Measurements from ENCODE around the gene EMILIN1. TPM values are rescaled to one million over a fixed set of nuclear protein-coding genes. Genes with fewer than 3 reads are reported as not detected.
"Not testable (repeated sequence)": the region's sequence is repeated elsewhere in the genome, so short reads cannot be mapped to it uniquely, and the experiment has no call there.

The EMILIN1 gene
- total RNA-seq, 1 experiment from 2014 or later: 5.1 TPM

DNA sequence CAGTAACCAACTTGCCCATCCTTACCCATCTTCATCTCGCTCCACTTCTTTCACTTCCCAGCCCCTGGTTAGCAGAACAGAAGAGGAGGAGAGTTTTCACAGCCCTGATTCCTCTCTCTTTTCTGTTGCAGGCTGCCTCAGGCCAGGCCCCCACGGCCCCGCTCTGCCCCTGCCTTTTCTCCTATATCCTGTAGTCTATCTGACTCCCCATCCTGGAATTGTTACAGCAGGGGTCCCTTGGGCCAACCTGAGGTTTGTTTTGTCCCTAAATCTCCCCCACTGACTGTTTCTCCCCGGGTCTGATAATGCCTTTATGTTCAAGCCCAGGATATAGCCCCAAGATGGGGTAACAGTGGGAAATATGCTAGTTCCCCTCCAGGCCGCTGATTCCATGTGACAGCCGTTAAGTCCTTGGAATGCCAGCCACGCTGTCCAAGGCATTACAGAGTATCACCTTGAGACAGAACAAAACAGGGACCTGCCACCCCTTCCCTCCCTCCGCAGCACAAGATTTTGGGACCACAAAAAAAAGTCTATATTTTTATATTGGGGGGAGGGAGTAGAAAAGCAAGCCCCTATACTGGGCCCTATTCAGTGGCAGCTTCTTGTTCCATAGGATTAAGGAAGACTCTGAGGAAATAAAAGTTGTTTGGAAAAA lies 8.3 kb upstream of the EMILIN1 start:
- Histone ChIP-seq H3K36me3 (replicated peaks; ENCODE audit: control insufficient read depth, insufficient read depth, low read length) (peaks cover 22% of the 10 kb centered on the region), H3K27me3 (ENCODE audit: control insufficient read depth, insufficient read depth, low read length) (no peaks in the 10 kb centered on the region), H3K4me3 (ENCODE audit: insufficient read depth, low read depth, low read length) (no peak overlapping the region)
- no peak for DNase-seq

DNA sequence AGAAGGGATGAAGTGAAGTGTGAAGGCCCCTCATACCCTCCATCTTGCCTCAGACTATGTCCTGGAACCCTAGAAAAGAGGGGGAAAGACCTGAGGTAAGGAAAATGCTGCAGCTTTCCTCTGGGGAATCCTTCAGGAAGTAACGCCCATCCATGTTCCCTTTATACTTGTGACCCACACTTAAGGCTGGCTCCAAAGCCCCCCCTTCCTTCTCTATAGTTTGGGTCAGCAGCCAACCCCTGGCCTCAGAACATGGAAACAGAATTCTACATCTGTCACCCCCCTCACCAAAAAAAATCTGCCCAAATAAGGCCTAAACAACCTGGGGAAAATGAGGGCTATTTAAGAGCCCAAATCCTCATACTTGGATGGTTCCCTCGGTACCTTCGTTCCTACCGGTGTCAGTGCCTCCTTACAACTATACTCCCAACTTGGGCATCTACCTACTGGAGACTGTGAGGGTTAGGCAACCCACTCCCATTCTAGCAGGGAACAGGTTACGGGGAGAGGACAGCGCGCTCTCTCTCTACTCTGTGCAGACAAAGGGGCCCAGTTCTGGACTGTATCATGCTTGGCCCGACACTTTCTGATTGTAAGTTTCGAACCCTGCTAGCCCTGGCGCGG lies 7.7 kb upstream of the EMILIN1 start:
- Histone ChIP-seq H3K36me3 (replicated peaks; ENCODE audit: control insufficient read depth, insufficient read depth, low read length) (peaks cover 18% of the 10 kb centered on the region), H3K27me3 (ENCODE audit: control insufficient read depth, insufficient read depth, low read length) (no peaks in the 10 kb centered on the region), H3K4me3 (ENCODE audit: insufficient read depth, low read depth, low read length) (peak overlapping the region; percentile 99)
- DNase-seq: no peak

DNA sequence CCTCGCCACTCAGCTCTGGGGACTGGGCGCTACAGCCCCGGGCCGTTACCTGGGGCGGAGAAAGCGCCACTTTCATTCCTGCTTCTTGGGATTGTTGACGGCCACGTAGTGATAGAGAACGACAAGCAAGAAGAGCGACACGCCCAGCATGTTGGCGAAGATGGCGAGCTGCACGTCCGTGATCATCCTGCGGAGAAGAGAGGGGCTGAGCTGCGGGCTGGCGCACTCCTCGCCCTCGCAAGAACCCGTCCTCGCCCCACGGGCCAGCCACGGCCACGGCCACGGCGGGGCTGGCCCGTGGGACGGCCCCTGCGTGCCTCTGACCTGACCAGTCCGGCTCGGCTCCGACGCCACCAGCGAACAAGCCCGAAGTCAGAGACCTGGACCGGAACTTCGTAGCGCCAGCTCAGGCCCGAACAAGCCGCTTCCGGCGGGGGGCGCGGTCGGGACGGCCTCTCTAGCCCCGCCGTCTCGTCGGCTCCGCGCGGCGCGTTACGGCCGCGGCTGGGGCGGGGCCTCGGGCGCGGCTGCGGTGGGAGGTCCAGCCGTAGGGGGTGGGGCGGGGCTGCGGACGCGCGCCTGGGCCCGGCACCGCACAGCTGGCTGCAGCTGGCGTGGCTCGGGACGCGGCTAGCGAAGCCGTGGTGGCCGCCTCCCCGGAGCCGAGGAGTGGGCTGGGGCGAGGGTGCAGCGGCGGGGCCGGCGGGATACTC lies 7.0 kb upstream of the EMILIN1 start, which contains the start of gene OST4:
TSS of gene OST4 (minus strand) at position 378 of the 713 bp plus-strand sequence.
- peak; percentile 99 for DNase-seq
- Histone ChIP-seq H3K4me3 (ENCODE audit: insufficient read depth, low read depth, low read length) (peak within 1 kb of the TSS; percentile 99), H3K36me3 (replicated peaks; ENCODE audit: control insufficient read depth, insufficient read depth, low read length) (peaks cover 18% of the 10 kb centered on the region), H3K27me3 (ENCODE audit: control insufficient read depth, insufficient read depth, low read length) (no peaks in the 10 kb centered on the region)

DNA sequence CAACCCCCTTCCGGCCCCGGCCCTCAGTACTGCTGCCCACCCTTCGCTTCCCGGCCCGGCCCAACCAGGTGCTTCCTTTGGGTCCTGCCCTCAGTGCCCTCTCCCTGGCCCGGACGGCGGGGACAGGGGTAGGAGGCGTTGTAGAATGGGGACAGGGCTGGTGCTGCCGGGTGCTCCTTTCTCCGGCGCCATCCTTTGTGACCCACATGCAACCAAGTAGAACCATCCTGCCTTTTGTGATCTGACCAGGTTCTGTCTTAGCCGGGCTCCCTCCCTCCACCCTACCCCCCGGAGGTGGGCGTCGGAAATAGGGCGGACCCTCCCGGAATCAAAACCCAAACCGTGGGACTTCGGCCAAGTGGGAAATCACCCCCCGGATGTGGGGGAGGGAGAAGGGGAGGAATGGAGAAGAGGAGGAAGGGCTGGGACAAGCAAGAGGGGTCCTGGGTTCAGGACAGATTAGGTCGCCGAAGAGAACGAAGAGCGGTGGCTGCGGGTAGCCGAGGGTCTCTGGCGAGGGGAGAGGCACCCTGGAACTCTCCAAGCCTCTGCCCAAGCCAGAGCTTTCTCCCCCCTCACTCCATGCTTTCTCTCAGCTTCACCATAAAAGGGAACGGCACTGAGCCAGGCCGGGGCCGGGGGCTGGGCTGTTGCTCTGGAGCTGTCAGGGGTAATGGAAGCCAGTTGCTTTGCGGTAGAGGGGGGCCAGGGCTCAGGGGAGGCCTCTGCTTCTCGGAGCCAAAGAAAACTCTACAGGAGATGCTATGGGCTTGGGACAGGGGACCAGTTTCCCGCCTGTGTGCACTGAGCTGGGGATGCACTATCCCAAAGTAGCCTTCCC lies 6.2 kb upstream of the EMILIN1 start:
- peak overlapping the region; percentile 73 for H3K4me3 ChIP-seq (ENCODE audit: insufficient read depth, low read depth, low read length)
- peak; percentile 90 for DNase-seq

DNA sequence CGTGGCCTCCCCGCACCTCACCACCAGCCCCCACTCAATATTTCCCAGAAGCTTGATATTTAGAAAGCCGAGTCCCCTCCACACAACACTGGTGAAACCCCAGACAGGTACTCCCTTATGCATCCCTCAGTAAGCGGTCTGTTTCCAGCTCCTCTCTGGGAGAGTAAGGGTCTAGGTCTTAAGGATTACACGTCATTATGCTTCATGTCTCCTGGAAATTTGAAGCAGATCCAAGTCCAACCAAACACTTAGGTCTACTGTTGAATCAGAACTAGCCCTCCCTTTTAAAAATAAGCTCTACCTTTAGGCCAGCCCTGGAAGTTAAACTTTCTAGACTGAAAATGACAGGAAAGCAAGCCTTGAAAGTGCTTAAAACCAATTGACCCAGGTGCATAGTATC lies 5.5 kb upstream of the EMILIN1 start:
- Histone ChIP-seq H3K4me3 (ENCODE audit: insufficient read depth, low read depth, low read length) (peak overlapping the region; percentile 73), H3K27me3 (ENCODE audit: control insufficient read depth, insufficient read depth, low read length) (no peaks in the 10 kb centered on the region), H3K36me3 (replicated peaks; ENCODE audit: control insufficient read depth, insufficient read depth, low read length) (peaks cover 18% of the 10 kb centered on the region)
- DNase-seq: no peak

More for the DNA sequence above, 6.2 kb upstream of the EMILIN1 start:
- H3K27me3 ChIP-seq (ENCODE audit: control insufficient read depth, insufficient read depth, low read length): no peaks in the 10 kb centered on the region
- H3K36me3 ChIP-seq (replicated peaks; ENCODE audit: control insufficient read depth, insufficient read depth, low read length): peaks cover 18% of the 10 kb centered on the region

DNA sequence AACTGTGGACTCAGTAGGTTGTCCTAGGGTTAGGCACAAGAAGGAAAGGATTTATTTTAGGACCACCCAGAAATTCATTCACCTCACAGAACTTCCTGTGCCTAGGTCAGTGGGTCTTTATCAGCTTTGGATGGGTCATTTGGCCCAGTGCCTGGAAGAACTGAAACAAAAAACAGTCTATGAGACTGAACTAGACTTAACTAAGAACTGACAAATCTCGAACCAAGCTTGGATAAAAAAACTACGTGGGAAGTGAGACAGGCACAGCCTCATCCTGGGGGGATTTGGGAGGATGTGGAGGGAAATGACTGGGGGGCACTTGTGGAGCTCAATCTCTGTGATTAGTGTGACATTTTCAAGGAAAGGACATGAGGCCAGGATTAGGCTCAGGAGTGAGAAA lies 4.6 kb upstream of the EMILIN1 start:
- Histone ChIP-seq H3K4me3 (ENCODE audit: insufficient read depth, low read depth, low read length) (no peak overlapping the region), H3K36me3 (replicated peaks; ENCODE audit: control insufficient read depth, insufficient read depth, low read length) (peaks cover 12% of the 10 kb centered on the region), H3K27me3 (ENCODE audit: control insufficient read depth, insufficient read depth, low read length) (no peaks in the 10 kb centered on the region)
- no peak for DNase-seq

DNA sequence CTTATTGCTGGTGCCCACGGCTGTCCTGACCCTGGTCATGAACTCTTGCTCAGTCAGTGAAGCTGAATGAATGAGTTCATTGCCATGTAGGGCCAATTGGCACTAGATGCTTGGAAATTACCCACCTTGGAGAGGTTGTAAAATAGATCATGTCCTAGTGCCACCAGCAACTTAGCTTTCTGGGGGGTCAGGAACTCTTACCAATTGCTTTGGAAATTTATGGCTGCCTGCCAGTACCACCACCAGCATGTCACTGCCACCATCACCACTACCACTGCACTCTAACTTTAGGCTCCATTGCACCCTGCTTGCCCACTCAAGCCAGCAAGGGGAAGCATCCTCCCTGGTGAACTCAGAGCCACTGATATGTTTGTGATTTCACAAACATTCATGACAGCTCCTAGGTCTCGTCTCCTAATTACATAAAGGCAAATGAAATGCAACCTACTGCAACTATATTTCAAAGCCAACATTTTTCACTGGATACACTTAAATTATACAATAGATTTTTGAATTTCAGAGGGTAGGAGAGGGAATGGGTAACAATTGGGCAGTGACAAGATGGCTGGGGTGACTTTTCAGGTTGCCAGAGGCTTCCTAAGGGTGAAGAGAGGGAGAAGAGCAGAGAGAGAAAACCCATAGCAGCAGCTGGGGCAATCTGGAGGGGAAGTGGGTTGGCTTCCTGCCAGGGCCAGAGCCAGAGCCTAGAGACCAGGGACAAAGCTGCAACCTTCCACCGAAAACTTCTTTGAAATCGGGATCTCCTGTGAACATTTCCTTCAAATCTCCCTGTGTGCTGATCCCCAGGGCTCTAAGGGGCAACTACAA lies 3.5 kb upstream of the EMILIN1 start:
- Histone ChIP-seq H3K36me3 (replicated peaks; ENCODE audit: control insufficient read depth, insufficient read depth, low read length) (peaks cover 2% of the 10 kb centered on the region), H3K4me3 (ENCODE audit: insufficient read depth, low read depth, low read length) (no peak overlapping the region), H3K27me3 (ENCODE audit: control insufficient read depth, insufficient read depth, low read length) (no peaks in the 10 kb centered on the region)
- DNase-seq: no peak

DNA sequence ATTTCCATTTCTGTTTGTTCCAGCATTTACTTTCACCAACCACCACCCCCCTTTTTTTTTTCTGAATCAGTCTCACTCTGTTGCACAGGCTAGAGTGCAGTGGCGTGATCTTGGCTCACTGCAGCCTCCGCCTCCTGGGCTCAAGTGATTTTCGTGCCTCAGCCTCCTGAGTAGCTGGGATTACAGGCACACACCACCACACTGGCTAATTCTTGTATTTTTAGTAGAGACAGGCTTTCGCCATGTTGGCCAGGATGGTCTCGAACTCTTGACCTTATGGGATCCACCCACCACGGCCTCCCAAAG lies 2.9 kb upstream of the EMILIN1 start:
- not testable (repeated sequence) for DNase-seq; H3K27me3 ChIP-seq (ENCODE audit: control insufficient read depth, insufficient read depth, low read length)

DNA sequence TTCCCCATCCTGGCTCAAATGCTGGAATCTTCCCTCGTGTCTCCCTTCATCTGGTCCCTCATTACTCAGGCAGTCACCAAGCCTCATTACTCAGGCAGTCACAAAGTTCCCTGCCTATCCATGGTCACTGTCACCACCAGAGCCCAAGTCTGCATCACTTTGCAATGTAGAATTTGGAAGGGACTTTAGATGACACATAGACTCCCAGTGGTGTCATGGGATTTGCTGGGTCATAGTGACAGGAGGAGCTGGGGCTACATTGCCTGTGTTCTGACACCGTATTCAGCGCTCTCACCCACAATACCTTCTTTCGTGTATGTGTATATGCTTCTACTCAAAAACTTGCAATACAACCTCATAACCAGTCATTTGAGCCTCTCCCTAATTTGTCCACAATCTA lies 2.1 kb upstream of the EMILIN1 start:
- Histone ChIP-seq H3K4me3 (ENCODE audit: insufficient read depth, low read depth, low read length) (no peak overlapping the region), H3K27me3 (ENCODE audit: control insufficient read depth, insufficient read depth, low read length) (no peaks in the 10 kb centered on the region), H3K36me3 (replicated peaks; ENCODE audit: control insufficient read depth, insufficient read depth, low read length) (no peaks in the 10 kb centered on the region)
- no peak for DNase-seq

More for the DNA sequence above, 2.9 kb upstream of the EMILIN1 start:
- H3K4me3 ChIP-seq (ENCODE audit: insufficient read depth, low read depth, low read length); H3K36me3 ChIP-seq (replicated peaks; ENCODE audit: control insufficient read depth, insufficient read depth, low read length): not testable (repeated sequence)

DNA sequence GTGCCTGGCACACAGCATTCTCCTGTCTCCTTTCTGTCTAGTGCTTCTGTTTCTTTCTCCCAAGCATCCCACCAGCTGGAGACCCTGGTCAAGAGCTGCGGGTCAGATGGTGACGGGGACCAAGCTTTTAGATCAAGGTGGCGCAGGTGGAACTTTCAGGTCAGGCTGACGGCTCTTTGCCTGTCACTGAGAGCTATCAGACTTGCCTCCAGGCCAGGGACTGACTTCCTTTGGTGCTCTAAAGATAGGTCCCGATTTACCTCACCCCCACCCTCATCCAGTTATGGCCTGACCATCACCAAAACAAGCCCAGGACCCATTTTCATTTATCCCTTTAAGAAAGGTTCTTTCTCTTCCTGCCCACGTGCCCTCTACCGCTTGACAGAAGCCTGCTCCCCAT lies 1.2 kb upstream of the EMILIN1 start:
- DNase-seq: no peak

DNA sequence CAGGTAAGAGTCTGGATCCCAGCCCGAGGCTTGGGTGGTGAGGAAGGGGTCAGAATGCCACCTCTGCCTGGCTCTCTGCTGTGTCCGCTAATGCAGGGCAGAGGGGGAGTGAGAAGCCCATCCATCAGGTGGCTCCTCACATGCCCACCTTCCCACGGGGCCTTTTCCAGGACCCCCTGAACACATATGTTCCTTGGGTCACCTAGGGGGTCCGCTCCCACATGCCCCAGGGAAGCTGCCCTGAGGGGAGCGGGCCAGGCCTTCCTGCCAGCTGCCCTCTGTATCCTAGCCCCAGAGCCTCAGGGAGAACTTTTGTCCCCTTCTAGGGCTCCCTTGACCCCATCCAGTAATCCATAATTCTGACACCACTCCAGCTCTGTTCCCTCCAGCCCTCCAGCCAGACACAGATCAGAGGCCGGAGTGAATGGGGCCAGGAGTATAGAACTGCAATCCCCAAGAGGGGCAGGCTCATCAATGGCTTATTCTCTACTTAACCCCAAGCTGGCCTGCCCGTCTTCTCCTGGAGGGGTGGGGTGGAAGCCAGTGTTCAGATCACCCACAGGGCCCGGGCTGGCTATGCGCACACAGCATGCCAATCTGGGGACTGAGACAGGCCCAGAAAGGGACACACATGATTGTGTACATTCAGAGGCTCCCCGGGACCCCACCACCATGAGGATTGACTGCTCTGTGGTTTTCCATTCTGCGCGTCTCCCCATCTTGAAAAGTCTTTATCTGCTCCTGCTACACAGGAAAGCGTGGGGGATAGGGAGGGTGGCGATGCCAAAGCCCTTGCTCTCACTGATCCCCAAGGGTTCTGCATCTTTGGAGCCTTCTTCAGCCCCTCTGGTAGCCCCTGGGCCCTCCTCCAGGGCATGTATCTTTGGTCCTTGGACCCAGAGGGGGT lies 1.1 kb downstream of the EMILIN1 start:
- DNase-seq: no peak
- Histone ChIP-seq H3K4me3 (ENCODE audit: insufficient read depth, low read depth, low read length) (no peak overlapping the region), H3K27me3 (ENCODE audit: control insufficient read depth, insufficient read depth, low read length) (no peaks in the 10 kb centered on the region)

More for the DNA sequence above, 1.2 kb upstream of the EMILIN1 start:
- Histone ChIP-seq H3K36me3 (replicated peaks; ENCODE audit: control insufficient read depth, insufficient read depth, low read length) (no peaks in the 10 kb centered on the region), H3K4me3 (ENCODE audit: insufficient read depth, low read depth, low read length) (no peak overlapping the region), H3K27me3 (ENCODE audit: control insufficient read depth, insufficient read depth, low read length) (no peaks in the 10 kb centered on the region)

DNA sequence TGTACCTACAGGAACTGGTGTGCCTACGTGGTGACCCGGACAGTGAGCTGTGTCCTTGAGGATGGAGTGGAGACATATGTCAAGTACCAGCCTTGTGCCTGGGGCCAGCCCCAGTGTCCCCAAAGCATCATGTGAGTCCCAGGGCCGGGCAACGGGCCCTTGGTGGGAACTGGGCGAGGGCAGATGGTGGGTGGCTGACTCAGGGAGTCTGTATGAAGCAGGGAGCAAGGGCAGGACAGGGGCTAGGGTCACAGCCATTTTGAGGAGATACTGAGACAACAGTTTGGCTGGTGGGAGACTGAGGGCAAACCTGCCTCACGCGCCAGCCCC lies 1.7 kb downstream of the EMILIN1 start:
- DNase-seq: no peak
- H3K36me3 ChIP-seq (replicated peaks; ENCODE audit: control insufficient read depth, insufficient read depth, low read length): no peaks in the 10 kb centered on the region; the same call in 1 of the 2 replicates
- no peak overlapping the region for H3K4me3 ChIP-seq (ENCODE audit: insufficient read depth, low read depth, low read length)
- H3K27me3 ChIP-seq (ENCODE audit: control insufficient read depth, insufficient read depth, low read length): peaks cover under 1% of the 10 kb centered on the region

More for the DNA sequence above, 1.1 kb downstream of the EMILIN1 start:
- no peaks in the 10 kb centered on the region; the same call in 1 of the 2 replicates for H3K36me3 ChIP-seq (replicated peaks; ENCODE audit: control insufficient read depth, insufficient read depth, low read length)

DNA sequence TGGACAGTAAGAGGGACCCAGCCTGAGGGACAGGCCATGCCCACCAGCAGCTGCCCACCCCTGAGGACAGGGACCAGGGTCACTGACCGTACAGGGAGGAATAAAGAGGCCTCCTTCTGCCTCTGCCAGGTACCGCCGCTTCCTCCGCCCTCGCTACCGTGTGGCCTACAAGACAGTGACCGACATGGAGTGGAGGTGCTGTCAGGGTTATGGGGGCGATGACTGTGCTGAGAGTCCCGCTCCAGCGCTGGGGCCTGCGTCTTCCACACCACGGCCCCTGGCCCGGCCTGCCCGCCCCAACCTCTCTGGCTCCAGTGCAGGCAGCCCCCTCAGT lies 2.2 kb downstream of the EMILIN1 start:
- Histone ChIP-seq H3K27me3 (ENCODE audit: control insufficient read depth, insufficient read depth, low read length) (peaks cover 5% of the 10 kb centered on the region), H3K4me3 (ENCODE audit: insufficient read depth, low read depth, low read length) (no peak overlapping the region), H3K36me3 (replicated peaks; ENCODE audit: control insufficient read depth, insufficient read depth, low read length) (no peaks in the 10 kb centered on the region; the same call in 1 of the 2 replicates)
- no peak for DNase-seq
